ENCODE measurements around the gene ABCC1. TPM values are rescaled to one million over a fixed set of nuclear protein-coding genes. Genes with fewer than 3 reads are reported as not detected.

Gene ABCC1
- total and polyA plus RNA-seq, 2 experiments from 2014 or later = 7.0 to 9.3 TPM

- no peak for TF ChIP-seq CTCF (IDR thresholded peaks at IDR 0.05; ENCODE audit: poor library complexity)
- TF ChIP-seq EZH2 (IDR thresholded peaks at IDR 0.05; ENCODE audit: borderline replicate concordance) = no peak
- no peak for TF ChIP-seq EZH2phosphoT487 (IDR thresholded peaks at IDR 0.05; ENCODE audit: low read depth, severe bottlenecking, unreplicated experiment)
- Histone ChIP-seq H3K79me2 (no peaks in the 10 kb centered on the region), H3K4me2 (no peak overlapping the region), H3K36me3 (replicated peaks; ENCODE audit: insufficient read depth, low read depth) (peaks cover 6% of the 10 kb centered on the region), H3K4me3 (no peak overlapping the region), H3K9me3 (ENCODE audit: low read depth) (no peaks in the 10 kb centered on the region), H2AFZ (no peak overlapping the region), H3K9me2 (replicated peaks; ENCODE audit: insufficient read depth) (no peaks in the 10 kb centered on the region), H4K20me1 (ENCODE audit: insufficient read depth, poor library complexity, severe bottlenecking) (no peaks in the 10 kb centered on the region), H3K4me1 (ENCODE audit: insufficient read depth) (no peaks in the 10 kb centered on the region), H3K27me3 (no peaks in the 10 kb centered on the region), H3K27ac (no peak overlapping the region)
- WGBS (ENCODE audit: low lambda C conversion rate, missing lambda C conversion rate) = 96% methylated on average over 3 of the region's 3 CpGs
- DNase-seq (ENCODE audit: low spot score) = no peak
These were observed 205.8 kb downstream of the ABCC1 start for GRCh38 chr16:16155234-16155633.

- Histone ChIP-seq H3K4me2 (no peak overlapping the region), H3K4me1 (ENCODE audit: insufficient read depth) (no peaks in the 10 kb centered on the region), H3K9me3 (ENCODE audit: low read depth) (no peaks in the 10 kb centered on the region), H4K20me1 (ENCODE audit: insufficient read depth, poor library complexity, severe bottlenecking) (no peaks in the 10 kb centered on the region), H3K79me2 (no peaks in the 10 kb centered on the region), H3K27ac (no peak overlapping the region), H3K9me2 (replicated peaks; ENCODE audit: insufficient read depth) (no peaks in the 10 kb centered on the region), H3K4me3 (no peak overlapping the region), H3K27me3 (no peaks in the 10 kb centered on the region), H2AFZ (no peak overlapping the region), H3K36me3 (replicated peaks; ENCODE audit: insufficient read depth, low read depth) (peaks cover 6% of the 10 kb centered on the region)
- DNase-seq (ENCODE audit: low spot score) = no peak
- 91% methylated on average over 1 of the region's 1 CpG for WGBS (ENCODE audit: low lambda C conversion rate, missing lambda C conversion rate)
- TF ChIP-seq CTCF (IDR thresholded peaks at IDR 0.05; ENCODE audit: poor library complexity) (no peak), EZH2phosphoT487 (IDR thresholded peaks at IDR 0.05; ENCODE audit: low read depth, severe bottlenecking, unreplicated experiment) (no peak), EZH2 (IDR thresholded peaks at IDR 0.05; ENCODE audit: borderline replicate concordance) (no peak)
These were observed 207.8 kb downstream of the ABCC1 start for GRCh38 chr16:16157166-16157565.

- Histone ChIP-seq H3K9me3 (ENCODE audit: low read depth) (no peaks in the 10 kb centered on the region), H3K4me1 (ENCODE audit: insufficient read depth) (no peaks in the 10 kb centered on the region), H3K4me2 (no peak overlapping the region), H4K20me1 (ENCODE audit: insufficient read depth, poor library complexity, severe bottlenecking) (no peaks in the 10 kb centered on the region), H3K4me3 (no peak overlapping the region), H3K79me2 (no peaks in the 10 kb centered on the region), H2AFZ (no peak overlapping the region), H3K27ac (no peak overlapping the region), H3K9me2 (replicated peaks; ENCODE audit: insufficient read depth) (no peaks in the 10 kb centered on the region), H3K27me3 (no peaks in the 10 kb centered on the region), H3K36me3 (replicated peaks; ENCODE audit: insufficient read depth, low read depth) (peaks cover 6% of the 10 kb centered on the region)
- WGBS (ENCODE audit: low lambda C conversion rate, missing lambda C conversion rate) = 97% methylated on average over 4 of the region's 4 CpGs
- no peak for TF ChIP-seq CTCF (IDR thresholded peaks at IDR 0.05; ENCODE audit: poor library complexity)
- no peak for TF ChIP-seq EZH2 (IDR thresholded peaks at IDR 0.05; ENCODE audit: borderline replicate concordance)
- TF ChIP-seq EZH2phosphoT487 (IDR thresholded peaks at IDR 0.05; ENCODE audit: low read depth, severe bottlenecking, unreplicated experiment) = no peak
- no peak for DNase-seq (ENCODE audit: low spot score)
These were observed 208.8 kb downstream of the ABCC1 start for GRCh38 chr16:16158082-16158658.
